ENCODE measurements around the gene TTLL11.

- no peak for TF ChIP-seq CTCF (IDR thresholded peaks at IDR 0.05)
- no peak for TF ChIP-seq EZH2phosphoT487 (IDR thresholded peaks at IDR 0.05)
- TF ChIP-seq EZH2 (IDR thresholded peaks at IDR 0.05): no peak
These were observed 97.1 kb downstream of the TTLL11 start for GRCh38 chr9:121995997-121996396.

All from neural progenitor cell (in vitro differentiated cells).